HuH-7.5 (cell line): ENCODE measurements around the gene ZNF766.
"Not testable (repeated sequence)": the region's sequence is repeated elsewhere in the genome, so short reads cannot be mapped to it uniquely, and the experiment has no call there.

Experiments
- DNase-seq: peaks from one replicate; pipeline ENCODE4 v3.0.0; 2011; ENCODE audit warnings: low spot score

ZNF766 gene

DNA sequence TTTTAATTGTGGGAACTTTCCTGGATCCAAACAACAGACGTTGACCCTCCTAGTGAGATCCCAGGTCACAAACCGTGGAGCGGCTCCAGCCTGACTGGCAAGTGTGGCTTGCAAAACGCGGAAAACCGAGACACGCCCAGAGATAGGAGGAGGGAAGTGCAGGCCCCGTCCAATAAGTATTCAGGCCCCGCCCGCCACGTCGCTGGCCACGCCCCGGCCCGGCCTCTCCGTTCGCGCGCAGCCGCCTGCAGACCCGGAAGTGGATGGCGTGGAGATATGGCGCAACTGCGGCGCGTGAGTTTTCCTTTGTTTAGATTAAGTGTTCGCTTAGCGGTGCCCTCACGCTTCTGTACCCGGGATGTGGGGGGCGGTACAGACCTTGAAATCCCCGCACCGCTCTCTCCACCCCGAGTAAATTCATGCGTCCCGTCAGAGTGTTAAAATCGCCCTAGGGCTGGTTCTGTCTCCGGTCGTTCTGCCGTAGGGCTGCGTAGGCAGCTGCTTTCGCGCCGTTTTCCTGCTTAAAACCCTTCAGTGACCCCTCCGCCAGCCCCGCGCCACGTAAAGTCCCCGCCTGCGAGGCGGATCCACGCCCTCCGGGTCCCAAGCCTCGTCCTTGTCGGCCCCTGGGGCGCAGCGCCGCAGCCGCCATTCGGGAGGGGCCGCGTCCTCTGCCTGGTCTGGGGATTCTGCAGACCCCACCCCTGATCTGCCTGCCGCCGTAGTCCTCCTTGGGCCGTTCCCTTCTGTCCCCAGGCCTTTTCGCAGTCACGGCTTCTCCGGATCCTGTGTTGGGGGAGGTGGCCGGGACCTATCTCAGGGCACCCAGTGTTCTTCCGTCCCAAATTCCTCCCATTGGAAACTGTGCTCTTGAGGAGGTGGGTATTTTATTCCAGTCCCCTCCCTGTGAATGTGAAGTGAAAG is at the start of gene ZNF766:
Gene ZNF766, plus strand, starts transcription at position 250 of the 924 bp plus-strand sequence. Its CDS starts 27 bp downstream, at position 277.
- DNase-seq = peak; percentile 83

DNA sequence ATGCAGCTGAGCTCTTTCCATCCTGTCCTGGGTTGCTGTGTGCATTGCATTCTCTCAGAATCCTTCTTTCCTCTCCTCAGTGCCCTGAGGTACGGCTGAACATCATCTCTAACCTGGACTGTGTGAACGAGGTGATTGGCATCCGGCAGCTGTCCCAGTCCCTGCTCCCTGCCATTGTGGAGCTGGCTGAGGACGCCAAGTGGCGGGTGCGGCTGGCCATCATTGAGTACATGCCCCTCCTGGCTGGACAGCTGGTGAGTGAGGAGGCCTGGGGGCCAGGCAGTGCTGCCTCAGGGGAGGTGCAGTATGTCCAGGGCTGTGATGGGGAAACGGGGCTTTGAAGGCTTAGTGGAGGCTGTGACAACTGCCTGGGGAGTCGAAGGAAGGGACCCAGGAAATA is 49.8 kb upstream of the ZNF766 start:
- no peak for DNase-seq

DNA sequence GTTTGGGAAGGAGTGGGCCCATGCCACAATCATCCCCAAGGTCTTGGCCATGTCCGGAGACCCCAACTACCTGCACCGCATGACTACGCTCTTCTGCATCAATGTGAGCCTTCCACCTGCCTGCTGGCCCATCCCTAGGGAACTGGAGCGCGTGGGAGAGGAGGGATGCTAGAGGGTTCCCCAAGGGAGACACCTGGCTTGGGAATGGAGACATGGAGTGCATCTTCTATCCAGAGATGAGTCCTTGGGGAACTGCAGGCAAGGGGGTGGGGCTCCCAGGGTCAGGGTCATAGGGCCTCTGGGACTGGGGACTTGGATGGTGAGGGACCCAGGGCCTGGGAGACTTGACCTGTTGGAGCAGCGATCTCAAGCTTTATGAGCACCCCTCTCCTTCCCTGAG is 48.4 kb upstream of the ZNF766 start:
- no peak for DNase-seq

DNA sequence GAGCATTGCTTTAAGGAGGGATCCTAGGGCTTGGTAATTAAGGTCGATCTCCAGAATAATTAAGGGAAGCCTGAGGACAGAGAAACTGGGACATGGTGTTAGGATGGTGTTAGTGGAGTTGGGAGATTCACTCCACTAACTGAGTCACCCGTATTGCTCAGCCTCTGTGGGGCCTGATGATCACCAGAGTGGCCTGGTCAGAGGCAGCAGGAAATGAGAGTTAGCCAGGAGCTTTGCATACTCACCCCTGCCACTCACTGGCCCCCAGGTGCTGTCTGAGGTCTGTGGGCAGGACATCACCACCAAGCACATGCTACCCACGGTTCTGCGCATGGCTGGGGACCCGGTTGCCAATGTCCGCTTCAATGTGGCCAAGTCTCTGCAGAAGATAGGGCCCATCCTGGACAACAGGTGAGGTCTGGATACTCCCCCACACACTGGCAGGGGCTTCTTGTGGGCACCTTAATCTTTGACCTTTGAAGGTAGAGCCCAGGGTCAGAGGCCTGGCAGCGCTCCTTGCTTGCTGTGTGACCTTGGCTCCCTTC is 47.5 kb upstream of the ZNF766 start:
- no peak for DNase-seq

- DNase-seq = no peak
Observed at GRCh38 chr19:52224211-52224610, 45.2 kb upstream of the ZNF766 start.

DNA sequence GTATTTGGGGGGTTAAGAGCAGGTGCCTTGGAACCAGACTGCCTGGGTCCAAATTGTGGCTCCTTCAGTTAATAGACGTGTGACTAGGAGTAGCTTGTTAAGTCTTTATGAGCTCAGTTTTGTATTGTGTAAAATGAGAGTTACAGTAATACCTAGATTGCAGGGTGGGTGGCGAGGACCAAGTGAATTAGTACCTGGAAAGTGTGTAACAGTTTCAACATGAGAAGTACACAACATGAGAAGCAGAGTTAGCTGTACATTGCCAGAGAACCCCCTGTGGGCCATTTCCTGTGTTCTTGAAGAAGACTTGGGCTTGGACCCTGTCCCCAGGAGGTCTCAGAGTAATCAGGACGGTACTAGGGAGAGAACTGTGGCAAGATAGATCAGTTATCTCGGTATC is 42.7 kb upstream of the ZNF766 start:
- DNase-seq = no peak

DNA sequence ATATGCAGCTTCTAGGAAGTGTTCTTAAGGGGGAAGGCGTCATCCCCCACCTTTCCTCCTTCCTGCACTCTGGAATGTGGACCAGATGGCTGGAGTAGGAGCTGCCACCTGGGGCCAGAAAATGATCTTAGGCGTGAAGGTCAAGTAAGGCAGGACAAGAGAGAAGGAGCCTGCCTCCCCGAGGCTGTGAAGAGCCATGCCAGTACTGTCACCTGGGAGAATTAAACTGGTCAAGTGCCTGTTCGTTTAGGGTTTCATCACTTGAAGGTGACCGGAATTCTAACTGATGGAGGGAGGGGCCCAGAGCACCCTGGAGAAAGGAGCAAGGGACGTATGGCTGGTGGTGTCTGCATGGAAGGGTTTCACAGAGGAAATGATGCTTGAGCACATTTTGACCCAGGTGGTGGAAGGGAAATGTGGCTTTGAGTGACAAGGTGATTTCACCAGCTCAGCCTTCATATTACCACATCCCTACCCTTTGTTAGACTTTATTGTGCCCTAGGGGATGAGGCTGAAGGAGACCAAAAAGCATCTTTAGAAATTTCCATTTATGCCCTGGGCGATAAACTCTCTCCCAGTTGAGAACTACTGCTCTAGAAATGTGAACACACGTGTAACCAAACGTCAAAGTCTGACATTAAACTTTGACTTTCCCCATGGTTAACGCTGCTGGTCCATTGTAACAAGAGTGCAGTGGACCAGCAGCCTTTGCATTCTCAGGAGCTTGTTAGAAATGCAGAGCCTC is 42.0 kb upstream of the ZNF766 start:
- no peak for DNase-seq

GRCh38 chr19:52227980-52228379 is 41.4 kb upstream of the ZNF766 start:
- DNase-seq = no peak

- no peak for DNase-seq
Observed at GRCh38 chr19:52229524-52229923, 39.9 kb upstream of the ZNF766 start.

DNA sequence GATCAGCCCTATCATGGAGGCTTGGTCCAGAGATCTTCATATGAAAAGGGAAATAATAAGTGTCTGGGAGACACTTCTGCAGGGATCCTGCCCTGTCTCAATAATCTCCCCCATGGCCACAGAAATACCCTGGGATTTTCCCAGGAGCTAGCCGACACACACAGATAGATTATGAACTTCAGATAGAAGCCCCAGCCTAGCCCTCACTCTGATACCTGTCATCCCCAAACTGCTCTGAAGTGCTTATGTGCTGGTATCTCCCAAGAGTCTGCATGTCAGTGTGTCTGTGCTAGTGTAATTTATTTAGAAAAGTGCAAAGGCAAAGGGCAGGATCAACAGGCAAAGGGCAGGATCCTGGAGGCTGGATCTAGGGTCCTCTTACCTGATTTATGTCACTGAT is 38.7 kb upstream of the ZNF766 start:
- DNase-seq = no peak

- DNase-seq = no peak
Observed at GRCh38 chr19:52231154-52231910, 38.1 kb upstream of the ZNF766 start.

- DNase-seq = no peak
Observed at GRCh38 chr19:52234406-52234805, 35.0 kb upstream of the ZNF766 start.

DNA sequence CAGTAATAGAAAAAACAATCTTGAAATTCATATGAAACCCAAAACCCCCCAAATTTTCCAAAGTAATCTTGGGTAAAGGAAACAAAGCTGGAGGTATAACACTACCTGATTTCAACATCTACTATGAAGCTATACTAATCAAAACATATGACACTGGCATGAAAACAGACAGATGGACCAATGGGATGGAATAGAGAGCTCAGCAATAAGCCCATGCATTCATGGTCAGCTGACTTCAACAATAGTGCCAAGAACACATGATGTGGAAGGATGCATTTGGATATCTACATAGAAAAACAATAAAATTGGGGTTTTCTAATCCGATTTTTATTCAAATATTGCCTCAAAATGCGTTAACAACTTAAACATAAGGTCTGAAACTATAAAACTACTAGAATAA is 32.2 kb upstream of the ZNF766 start:
- no peak for DNase-seq

DNA sequence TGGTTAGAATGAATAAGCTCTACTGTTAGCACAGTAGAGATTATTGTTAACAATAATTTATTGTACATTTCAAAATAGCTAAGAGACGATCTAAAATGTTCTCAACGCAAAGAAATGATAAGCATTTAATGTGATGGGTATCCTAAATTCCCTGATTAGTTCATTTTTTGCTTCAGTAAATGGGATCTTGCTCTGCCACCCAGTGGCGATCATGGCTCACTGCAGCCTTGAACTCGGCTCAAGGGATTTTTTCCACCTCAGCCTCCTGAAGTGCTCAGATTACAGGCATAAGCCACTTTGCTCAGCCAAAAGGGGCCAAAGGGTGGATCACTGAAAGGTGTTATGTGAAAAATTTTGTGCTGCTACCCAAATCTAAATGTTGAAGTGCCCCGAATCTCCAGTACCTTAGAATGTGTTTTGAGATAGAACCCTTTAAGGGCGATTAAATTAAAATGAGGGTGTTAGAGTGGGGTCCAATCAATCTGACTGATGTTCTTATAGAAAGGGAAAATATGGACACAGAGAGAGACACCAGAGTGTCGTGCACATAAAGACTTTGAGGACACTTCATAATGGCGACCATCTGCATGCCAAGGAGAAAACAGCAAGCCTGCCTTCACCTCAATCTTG is 31.5 kb upstream of the ZNF766 start:
- DNase-seq = no peak

GRCh38 chr19:52244021-52244420 is 25.4 kb upstream of the ZNF766 start:
- no peak for DNase-seq

DNA sequence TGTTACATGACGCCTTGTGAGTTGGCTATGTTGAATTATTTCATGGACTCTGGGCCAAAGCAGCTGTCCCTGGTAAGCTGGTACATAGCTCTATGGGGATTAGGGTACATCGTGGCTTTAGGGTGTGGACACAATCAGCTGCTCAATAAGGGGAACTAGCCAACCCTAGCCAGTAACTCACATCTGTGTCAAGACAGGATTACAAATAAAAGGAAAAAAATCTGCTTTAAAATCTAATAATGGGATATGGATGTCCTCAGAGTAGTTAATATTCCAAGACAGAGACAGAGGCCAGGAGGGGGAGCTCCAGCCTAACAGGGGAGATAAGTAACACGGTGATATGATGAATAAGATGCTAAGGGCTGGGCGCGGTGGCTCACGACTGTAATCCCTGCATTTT is 21.1 kb upstream of the ZNF766 start:
- no peak for DNase-seq

DNA sequence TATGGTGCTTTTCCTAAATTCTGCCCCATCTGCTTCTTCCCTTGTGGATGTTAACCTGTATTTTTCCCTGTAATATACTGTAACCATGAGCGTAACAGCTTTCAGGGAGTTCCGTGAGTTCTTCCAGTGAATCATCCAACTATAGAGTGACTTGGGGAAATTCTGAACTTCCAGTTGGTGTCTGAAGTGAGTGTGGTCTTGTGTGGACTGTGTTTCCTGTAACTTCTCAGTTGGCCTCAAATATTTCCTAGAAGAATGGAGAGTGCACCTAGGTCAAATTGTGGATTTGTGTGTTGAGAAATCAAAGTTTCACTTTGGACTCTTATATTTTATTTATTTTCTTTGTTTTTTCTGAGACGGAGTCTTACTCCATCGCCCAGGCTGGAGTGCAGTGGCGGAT is 11.0 kb upstream of the ZNF766 start:
- DNase-seq = no peak

- DNase-seq = not testable (repeated sequence)
Observed at GRCh38 chr19:52265556-52265955, 3.8 kb upstream of the ZNF766 start.

GRCh38 chr19:52270266-52270885 is 989 bp downstream of the ZNF766 start:
- DNase-seq = no peak

DNA sequence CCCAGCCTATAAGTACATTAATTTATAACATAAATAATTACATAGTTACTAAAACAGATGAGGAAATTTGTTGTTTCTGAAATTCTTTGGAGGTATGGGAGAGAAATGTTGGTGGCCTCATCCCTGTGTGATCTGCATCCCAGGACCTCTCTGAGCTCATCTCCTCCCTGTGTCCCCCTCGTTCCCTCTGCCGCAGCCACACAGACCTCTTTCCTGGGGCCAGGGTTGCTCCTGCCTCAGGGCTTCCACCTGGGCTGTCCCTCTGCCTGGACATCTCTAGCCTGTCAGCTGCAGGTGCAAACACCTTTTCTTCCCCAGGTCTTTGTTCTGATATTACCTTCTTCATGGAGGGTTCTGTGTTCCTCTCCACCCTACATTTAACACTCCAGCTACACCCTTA is 3.9 kb downstream of the ZNF766 start:
- no peak for DNase-seq

DNA sequence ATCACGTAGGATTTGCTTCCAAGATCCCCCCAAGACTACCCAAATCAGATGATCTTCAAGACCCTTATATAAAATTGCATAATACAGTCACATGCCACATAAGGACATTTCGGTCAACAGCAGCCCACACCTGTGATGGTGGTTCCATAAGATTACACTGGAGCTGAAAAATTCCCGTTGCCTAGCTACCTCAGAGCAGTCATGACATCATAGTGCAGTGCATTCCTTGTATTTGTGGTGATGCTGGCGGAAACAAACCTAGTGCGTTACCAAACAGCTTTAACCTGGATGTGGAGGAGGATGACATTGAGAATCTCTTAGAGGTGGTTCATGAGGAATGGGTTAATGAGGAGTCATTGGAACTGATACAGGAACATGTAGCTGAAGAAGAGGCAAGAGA is 4.8 kb downstream of the ZNF766 start:
- no peak for DNase-seq
